Activated CD4-positive, alpha-beta T cell treated with anti-CD3 and anti-CD28 coated beads, Interleukin-10, Interleukin-2, amounts not matched to agents 100 ng/mL and 50 ng/mL, durations not matched to agents 16 hours and 8 hours (primary cell): ENCODE measurements around the gene CLDN2.
A peak's percentile ranks its signal among the peaks of the same experiment; 100 is the strongest.
"Not testable (repeated sequence)": the region's sequence is repeated elsewhere in the genome, so short reads cannot be mapped to it uniquely, and the experiment has no call there.

Experiments
- DNase-seq: peaks from one replicate; pipeline ENCODE4 v3.0.0-alpha.2; 2020

CLDN2 gene

GRCh38 chrX:106919932-106920452 is at the start of gene CLDN2:
TSS of gene CLDN2 (plus strand) at chrX:106920402. CDS start at chrX:106928229, 7,827 bp downstream.
- DNase-seq, result no peak

DNA sequence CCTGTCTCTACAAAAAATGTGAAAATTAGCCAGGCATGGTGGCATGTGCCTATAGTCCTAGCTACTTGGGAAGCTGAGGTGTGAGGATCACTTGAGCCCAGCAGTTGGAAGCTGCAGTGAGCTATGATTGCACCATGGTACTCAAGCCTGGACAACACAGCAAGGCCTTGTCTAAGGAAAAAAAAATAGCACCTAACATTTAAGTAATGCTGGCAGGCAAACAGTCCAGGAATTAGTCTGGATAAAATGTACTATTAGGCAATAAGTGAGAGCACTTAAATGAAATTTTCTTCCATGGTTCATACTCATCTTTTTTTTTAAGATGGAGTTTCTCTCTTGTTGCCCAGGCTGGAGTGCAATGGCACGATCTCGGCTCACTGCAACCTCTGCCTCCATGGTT is 47.4 kb upstream of the CLDN2 start:
- not testable (repeated sequence) for DNase-seq

- DNase-seq, result peak; percentile 28
These were observed 46.1 kb upstream of the CLDN2 start for GRCh38 chrX:106874075-106874474.

- no peak for DNase-seq
These were observed 45.1 kb upstream of the CLDN2 start for GRCh38 chrX:106875151-106875550.

GRCh38 chrX:106889468-106889867 is 30.7 kb upstream of the CLDN2 start:
- DNase-seq, result no peak

GRCh38 chrX:106891762-106892460 is 28.3 kb upstream of the CLDN2 start:
- DNase-seq, result no peak

- peak; percentile 67 for DNase-seq
These were observed 25.8 kb upstream of the CLDN2 start for GRCh38 chrX:106894392-106894909.

DNA sequence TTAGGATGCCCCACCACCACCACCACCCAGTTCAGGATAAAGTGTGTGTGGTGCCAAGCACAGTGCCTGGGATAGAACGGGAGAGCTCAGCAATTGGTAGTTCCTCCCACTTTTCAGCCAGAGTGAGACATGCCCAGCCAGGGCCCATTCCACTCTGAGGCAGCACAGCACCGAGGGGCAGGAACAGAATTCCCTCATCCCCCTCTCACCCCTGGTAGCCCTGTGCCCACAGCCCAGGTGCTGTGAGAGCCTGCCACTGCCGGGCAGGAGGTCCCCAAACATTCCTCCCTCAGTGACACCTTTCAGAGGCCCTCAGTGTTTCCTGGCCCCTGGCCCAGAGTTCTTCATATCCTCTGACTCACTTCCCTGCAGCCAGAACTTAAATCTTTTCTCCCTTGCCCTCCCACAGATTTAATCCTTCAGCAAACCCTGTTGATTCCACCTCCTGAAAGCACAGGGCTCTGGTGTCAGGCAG is 25.2 kb upstream of the CLDN2 start:
- no peak for DNase-seq

DNA sequence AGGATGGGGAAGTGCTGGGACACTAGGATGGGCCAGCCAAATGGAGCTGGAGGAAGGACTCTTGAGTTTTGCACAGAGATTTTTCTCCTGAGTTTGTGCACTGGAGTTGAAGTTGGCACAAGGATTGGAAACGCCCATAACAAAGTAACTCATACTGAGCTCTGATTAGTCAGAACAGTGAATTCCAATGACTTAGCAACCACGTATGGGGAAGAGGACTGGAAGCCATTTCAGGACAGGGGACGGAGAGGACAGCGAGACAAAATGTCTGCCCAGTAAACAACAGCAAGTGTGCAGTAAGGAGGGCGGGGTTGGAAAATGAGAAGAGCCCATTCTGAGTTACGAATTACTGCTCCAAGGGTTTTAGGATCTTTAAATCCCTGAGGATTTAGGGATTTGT is 22.9 kb upstream of the CLDN2 start:
- DNase-seq, result no peak

- DNase-seq, result peak; percentile 61
These were observed 21.7 kb upstream of the CLDN2 start for GRCh38 chrX:106898462-106898861.

DNA sequence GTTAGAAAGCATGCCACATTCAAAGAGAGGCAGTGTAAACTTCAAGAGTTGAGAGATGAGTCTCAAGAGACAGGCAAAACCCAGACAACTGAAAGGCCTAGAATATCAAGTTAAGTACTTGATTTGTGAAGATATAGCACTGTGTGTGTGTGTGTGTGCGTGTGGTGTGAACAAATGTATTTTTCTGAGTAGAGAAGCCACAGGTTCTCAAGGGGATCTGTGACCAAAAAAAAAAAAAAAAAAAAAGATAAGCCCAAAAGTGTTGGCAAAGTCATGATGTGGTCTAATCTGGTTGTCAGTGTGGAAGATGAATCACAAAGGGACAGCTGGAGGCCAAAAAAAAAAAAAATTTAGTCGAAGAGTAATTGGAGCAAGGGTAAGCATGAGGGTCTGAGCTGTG is 20.9 kb upstream of the CLDN2 start:
- no peak for DNase-seq

DNA sequence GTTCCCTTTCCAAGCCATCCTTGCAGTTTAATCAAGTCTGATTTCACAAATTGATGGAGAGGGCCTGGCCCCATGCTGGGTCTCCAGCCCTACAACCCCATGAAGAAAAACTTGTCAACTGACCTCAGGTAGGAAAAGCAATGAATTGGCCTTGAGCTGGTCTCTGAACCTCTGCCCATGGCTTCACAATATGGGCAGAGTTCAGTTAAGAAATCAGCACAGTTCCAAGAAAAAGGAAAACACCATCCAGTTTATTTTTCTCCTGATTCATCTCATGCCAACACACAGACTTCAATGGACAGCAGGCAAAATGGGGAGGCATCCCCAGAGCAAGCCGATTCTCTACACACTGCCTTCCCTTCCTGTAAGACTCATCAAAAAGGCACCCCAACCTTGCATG is 20.4 kb upstream of the CLDN2 start:
- no peak for DNase-seq

- no peak for DNase-seq
These were observed 18.9 kb upstream of the CLDN2 start for GRCh38 chrX:106901341-106901740.

GRCh38 chrX:106901781-106902219 is 18.4 kb upstream of the CLDN2 start:
- DNase-seq, result no peak

DNA sequence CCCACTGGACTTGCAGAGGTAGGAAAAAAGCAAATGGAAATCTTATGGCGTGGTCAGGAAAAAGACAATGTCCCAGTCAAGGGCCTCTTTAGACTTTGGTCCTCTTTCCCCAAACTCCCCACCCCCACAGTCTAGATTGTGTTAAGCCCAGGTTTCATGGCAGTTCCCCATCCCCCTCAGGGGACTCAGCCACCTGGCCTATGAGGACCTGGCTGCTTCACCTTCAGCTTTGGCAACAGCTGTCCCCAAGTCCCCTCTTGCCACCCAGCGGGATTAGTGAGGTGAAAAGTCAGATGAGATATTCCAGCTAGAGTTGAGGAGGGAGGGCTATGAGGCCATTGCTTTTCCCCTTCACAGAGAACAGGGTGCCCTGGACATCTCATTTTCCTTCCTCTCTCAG is 17.5 kb upstream of the CLDN2 start:
- no peak for DNase-seq

DNA sequence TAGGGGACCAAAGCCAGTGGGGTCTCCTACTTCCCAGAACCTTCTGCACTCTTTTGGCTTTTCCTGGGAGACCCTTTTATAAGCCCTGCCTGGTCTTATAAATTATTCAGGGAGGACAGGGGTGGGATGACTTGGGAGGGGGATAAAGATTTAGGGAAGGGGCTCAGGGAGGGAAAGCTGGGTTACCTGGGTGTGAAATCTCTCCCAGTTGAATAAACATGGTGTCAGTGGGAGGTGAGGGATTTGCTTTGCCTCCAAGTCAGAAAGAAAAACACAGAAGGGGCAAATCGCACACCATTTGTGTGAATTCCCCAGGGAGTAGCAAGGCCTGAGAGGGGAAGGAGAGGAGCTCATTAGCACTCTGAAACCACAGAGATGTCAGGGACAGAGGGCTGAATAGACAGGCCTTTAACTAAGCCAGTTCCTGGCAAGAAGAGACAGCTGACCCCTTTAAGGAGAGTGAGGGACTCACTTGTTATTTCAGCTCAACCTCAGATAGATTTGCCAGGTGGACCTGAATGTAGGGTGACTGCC is 16.8 kb upstream of the CLDN2 start, which contains the start of gene RIPPLY1:
Gene RIPPLY1 (minus strand): TSS at position 51 of the 534 bp plus-strand sequence. CDS start 54 bp downstream, outside the sequence.
- no peak for DNase-seq

DNA sequence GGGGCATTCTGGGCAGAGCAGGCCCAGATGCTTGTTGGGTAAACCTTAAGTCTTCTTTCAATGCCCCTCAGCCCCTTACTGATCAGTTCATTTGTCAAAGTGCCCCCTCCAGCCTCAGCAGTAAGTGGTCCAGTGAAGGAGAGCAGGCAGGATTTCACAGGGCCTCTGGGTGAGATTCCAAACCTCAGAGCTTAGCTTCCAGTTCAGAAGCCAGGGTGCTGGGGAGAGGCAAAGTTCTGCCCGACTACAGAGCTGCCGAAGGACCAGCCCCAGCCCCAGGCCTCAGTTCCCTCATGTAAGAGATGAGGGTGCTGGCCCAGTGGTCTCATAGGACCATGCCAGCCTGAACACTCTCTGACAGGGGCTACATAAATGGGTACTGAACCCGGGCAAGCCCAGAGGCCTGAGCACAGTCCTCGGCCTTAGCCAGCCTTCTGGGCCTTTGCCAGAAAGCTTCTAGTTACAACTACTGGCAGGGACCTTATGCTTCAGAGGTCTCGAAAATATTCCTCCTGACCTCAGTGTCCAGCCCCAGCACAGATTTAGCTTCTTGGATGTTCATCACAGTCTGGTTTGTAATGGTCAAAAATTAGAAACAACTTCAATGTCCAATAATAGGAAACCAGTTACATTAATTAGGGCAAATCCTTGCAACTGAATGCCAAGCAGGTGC is 16.2 kb upstream of the CLDN2 start:
- DNase-seq, result no peak

DNA sequence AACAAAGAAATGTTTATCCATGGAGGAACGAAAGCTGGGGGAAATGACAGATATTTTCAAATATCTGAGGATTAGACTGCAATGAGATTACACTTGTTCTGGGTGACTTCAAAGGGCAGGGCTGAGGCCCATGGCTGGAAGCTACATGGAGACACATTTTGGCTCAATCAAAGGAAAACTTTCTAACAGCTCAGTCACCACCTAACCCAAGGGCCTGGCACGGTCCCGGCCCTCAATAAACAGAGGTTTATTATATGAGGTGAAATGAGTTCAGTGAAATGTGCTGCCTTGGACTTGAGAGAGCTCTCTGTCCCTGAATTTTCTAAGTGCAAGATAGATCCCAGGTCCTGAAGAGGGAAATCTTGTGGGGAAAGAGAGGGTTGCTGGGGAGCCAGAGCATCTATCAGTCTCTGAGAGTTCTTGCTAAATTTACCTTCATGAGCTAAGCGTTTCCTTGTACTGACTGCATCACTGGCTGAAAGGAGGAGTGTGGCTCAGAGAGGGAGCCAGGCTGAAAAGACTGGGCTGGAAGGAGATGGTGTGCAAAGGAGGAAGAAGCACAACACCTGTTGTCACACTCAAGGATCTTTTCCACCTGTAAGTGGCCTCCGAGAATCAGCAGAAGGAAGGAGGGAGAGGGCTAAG is 15.0 kb upstream of the CLDN2 start:
- no peak for DNase-seq

- DNase-seq, result no peak
These were observed 13.8 kb upstream of the CLDN2 start for GRCh38 chrX:106906361-106906760.

DNA sequence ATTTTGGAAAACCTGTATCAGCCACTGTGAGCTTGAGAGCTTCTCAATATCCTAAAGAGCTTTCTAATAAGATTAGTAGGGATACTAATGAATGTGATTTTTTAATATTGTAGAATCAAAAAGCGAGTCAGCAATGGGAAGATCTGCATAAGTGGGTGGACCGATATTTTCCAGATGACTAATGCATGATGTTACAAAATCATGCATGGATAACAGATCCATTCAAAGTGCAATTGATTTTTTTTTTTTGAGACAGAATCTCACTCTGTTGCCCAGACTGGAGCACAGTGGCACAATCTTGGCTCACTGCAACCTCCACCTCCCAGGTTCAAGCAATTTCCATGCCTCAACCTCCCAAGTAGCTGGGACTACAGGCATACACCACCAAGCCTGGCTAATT is 7.3 kb upstream of the CLDN2 start:
- no peak for DNase-seq

- DNase-seq, result peak; percentile 5
These were observed 2.2 kb upstream of the CLDN2 start for GRCh38 chrX:106917830-106918500.

GRCh38 chrX:106921637-106922036 is 1.4 kb downstream of the CLDN2 start:
- no peak for DNase-seq
